H9 (cell line): ENCODE measurements around the gene RNF186. TPM values are rescaled to one million over a fixed set of nuclear protein-coding genes. Genes with fewer than 3 reads are reported as not detected.

Source experiments
- DNase-seq: peaks from one replicate; pipeline ENCODE4 v3.0.0-alpha.2; 2017
- H2AFZ ChIP-seq: one replicate; pipeline ENCODE4 v1.6.1; 2013; ENCODE audit warnings: mild to moderate bottlenecking, low read length, control low read depth, moderate library complexity
- H2AK5ac ChIP-seq: 2 replicates; pipeline ENCODE4 v1.6.1; 2013; ENCODE audit warnings: low read length, control low read depth, mixed read lengths; ENCODE audit not compliant: insufficient read length
- H2BK120ac ChIP-seq: one replicate; pipeline ENCODE4 v1.6.1; 2013; ENCODE audit warnings: low read depth, mild to moderate bottlenecking, low read length, control low read depth, inconsistent platforms; ENCODE audit not compliant: poor library complexity, severe bottlenecking
- H2BK12ac ChIP-seq: 2 replicates; pipeline ENCODE4 v1.6.1; 2013; ENCODE audit warnings: low read length, control low read depth, mixed read lengths, low read depth; ENCODE audit not compliant: insufficient read length
- H2BK15ac ChIP-seq: 2 replicates; pipeline ENCODE4 v1.6.1; 2013; ENCODE audit warnings: low read depth, low read length, control low read depth
- H2BK20ac ChIP-seq: one replicate; pipeline ENCODE4 v1.6.1; 2013; ENCODE audit warnings: low read depth, mild to moderate bottlenecking, low read length, control low read depth, inconsistent platforms; ENCODE audit not compliant: poor library complexity, severe bottlenecking
- H2BK5ac ChIP-seq: 2 replicates; pipeline ENCODE4 v1.6.1; 2013; ENCODE audit warnings: low read length, control low read depth, mixed read lengths; ENCODE audit not compliant: insufficient read length
- H3K14ac ChIP-seq: 2 replicates; pipeline ENCODE4 v1.6.1; 2013; ENCODE audit warnings: low read length, control low read depth; ENCODE audit not compliant: insufficient read depth
- H3K18ac ChIP-seq: 2 replicates; pipeline ENCODE4 v1.6.1; 2013; ENCODE audit warnings: low read depth, mild to moderate bottlenecking, mixed read lengths, low read length, control low read depth; ENCODE audit not compliant: insufficient read length
- H3K23ac ChIP-seq: 2 replicates; pipeline ENCODE4 v1.6.1; 2013; ENCODE audit warnings: low read length, control low read depth, mixed read lengths, low read depth; ENCODE audit not compliant: insufficient read length
- H3K23me2 ChIP-seq: 2 replicates; pipeline ENCODE4 v1.6.1; 2013; ENCODE audit warnings: low read depth, mild to moderate bottlenecking, mixed read lengths, low read length, control low read depth; ENCODE audit not compliant: insufficient read length, poor library complexity, severe bottlenecking
- H3K27ac ChIP-seq: 2 replicates; pipeline ENCODE4 v1.5.1; 2013; ENCODE audit warnings: low read length, control low read depth, mixed read lengths, low read depth; ENCODE audit not compliant: insufficient read length
- H3K27me3 ChIP-seq: 2 replicates; pipeline ENCODE4 v1.6.1; 2013; ENCODE audit warnings: low read length, control low read depth, inconsistent platforms; ENCODE audit not compliant: insufficient read depth
- H3K4ac ChIP-seq: 2 replicates; pipeline ENCODE4 v1.6.1; 2013; ENCODE audit warnings: low read depth, mild to moderate bottlenecking, control low read depth, inconsistent platforms, low read length, moderate library complexity
- H3K4me1 ChIP-seq: 2 replicates; pipeline ENCODE4 v1.6.1; 2013; ENCODE audit warnings: low read length, control low read depth, inconsistent platforms; ENCODE audit not compliant: insufficient read depth
- H3K4me2 ChIP-seq: 2 replicates; pipeline ENCODE4 v1.6.1; 2013; ENCODE audit warnings: low read length, control low read depth, mixed read lengths; ENCODE audit not compliant: insufficient read length, insufficient read depth
- H3K56ac ChIP-seq: 2 replicates; pipeline ENCODE4 v1.6.1; 2013; ENCODE audit warnings: low read depth, mild to moderate bottlenecking, mixed read lengths, low read length, control low read depth; ENCODE audit not compliant: insufficient read length
- H3K79me1 ChIP-seq: 2 replicates; pipeline ENCODE4 v1.6.1; 2013; ENCODE audit warnings: low read depth, mild to moderate bottlenecking, moderate library complexity, low read length, control low read depth, inconsistent platforms; ENCODE audit not compliant: insufficient read depth, poor library complexity, severe bottlenecking
- H3K79me2 ChIP-seq: 2 replicates; pipeline ENCODE4 v1.6.1; 2013; ENCODE audit warnings: low read length, control low read depth, inconsistent platforms; ENCODE audit not compliant: insufficient read depth
- H3K9ac ChIP-seq: 2 replicates; pipeline ENCODE4 v1.6.1; 2013; ENCODE audit warnings: low read length, control low read depth, mixed read lengths; ENCODE audit not compliant: insufficient read length; ENCODE audit errors: extremely low read depth
- H3K9me3 ChIP-seq: one replicate; pipeline ENCODE4 v1.6.1; 2013; ENCODE audit warnings: low read depth, low read length, inconsistent platforms; ENCODE audit not compliant: control insufficient read depth
- H3T11ph ChIP-seq: one replicate; pipeline ENCODE4 v1.6.1; 2013; ENCODE audit warnings: mild to moderate bottlenecking, low read length, control low read depth, inconsistent platforms
- H4K20me1 ChIP-seq: one replicate; pipeline ENCODE4 v1.6.1; 2013; ENCODE audit not compliant: control insufficient read depth, insufficient read length, insufficient read depth
- H4K5ac ChIP-seq: 2 replicates; pipeline ENCODE4 v1.6.1; 2013; ENCODE audit warnings: low read depth, mild to moderate bottlenecking, mixed read lengths, low read length, control low read depth; ENCODE audit not compliant: insufficient read length
- H4K8ac ChIP-seq: replicated peaks from 2 replicates; pipeline ENCODE4 v1.6.1; 2013; ENCODE audit warnings: low read length, control low read depth, mixed read lengths, low read depth; ENCODE audit not compliant: insufficient read length
- H4K91ac ChIP-seq: 2 replicates; pipeline ENCODE4 v1.6.1; 2013; ENCODE audit warnings: low read depth, mild to moderate bottlenecking, moderate library complexity, mixed read lengths, low read length, control low read depth; ENCODE audit not compliant: insufficient read length
- H3K27ac Mint-ChIP-seq, 3 experiments: 2 replicates in 2 of 3; 3 replicates in 1 of 3; pipeline ENCODE4 v1.8.0; 2020 to 2021; ENCODE audit warnings: mixed read lengths in 3 of 3, mild to moderate bottlenecking in 1 of 3, moderate library complexity in 1 of 3
- H3K27me3 Mint-ChIP-seq: 2 replicates; pipeline ENCODE4 v1.8.0; 2021; ENCODE audit warnings: low read depth, mild to moderate bottlenecking, moderate library complexity, mixed read lengths
- H3K36me3 Mint-ChIP-seq, 3 experiments: 2 replicates in 2 of 3; 3 replicates in 1 of 3; pipeline ENCODE4 v1.8.0; 2020 to 2021; ENCODE audit warnings: low read depth in 3 of 3, mixed read lengths in 3 of 3; ENCODE audit not compliant: insufficient read depth in 1 of 3
- H3K4me1 Mint-ChIP-seq, 2 experiments: 2 replicates each; pipeline ENCODE4 v1.8.0; 2020; ENCODE audit warnings: mixed read lengths in 2 of 2
- H3K4me3 Mint-ChIP-seq, 2 experiments: 2 replicates in 1 of 2; 3 replicates in 1 of 2; pipeline ENCODE4 v1.8.0; 2020 to 2021; ENCODE audit warnings: mild to moderate bottlenecking in 2 of 2, mixed read lengths in 2 of 2, moderate library complexity in 1 of 2
- H3K9me3 Mint-ChIP-seq, 2 experiments: 2 replicates in 1 of 2; 3 replicates in 1 of 2; pipeline ENCODE4 v1.8.0; 2020; ENCODE audit warnings: mild to moderate bottlenecking in 2 of 2, mixed read lengths in 2 of 2, moderate library complexity in 1 of 2
- CTCF ChIP-seq: fragments of 200-600 bp; sonication (generic); conservative IDR thresholded peaks from 3 replicates; pipeline ENCODE4 v1.8.0; 2021; ENCODE audit warnings: antibody characterized with exemption, mild to moderate bottlenecking
- WGBS: extraction: QIAGEN DNeasy Blood & Tissue Kit; methylation state at CpG from one replicate; pipeline ENCODE4 v1.1.7; 2013; ENCODE audit warnings: missing lambda C conversion rate, low lambda C conversion rate, mixed read lengths; ENCODE audit not compliant: insufficient read length; ENCODE audit errors: extremely low coverage; 5-methylcytosine and 5-hydroxymethylcytosine counted together
- total RNA-seq: library from RNA; stranded (reverse); gene quantifications from 2 replicates; pipeline ENCODE4 v1.2.1, GENCODE V29; 2021

The RNF186 gene
- total RNA-seq, 1 experiment from 2014 or later: not detected

GRCh38 chr1:19814244-19814661 is 830 bp downstream of the RNF186 start:
- H3K23ac ChIP-seq: no peak overlapping the region
- H2BK12ac ChIP-seq: no peak overlapping the region
- Mint-ChIP-seq H3K9me3 (peaks cover 6% of the 10 kb centered on the region in 2 experiments; a peak in 4 of 5 replicates), H3K4me1 (peaks cover 48 to 55% of the 10 kb centered on the region in 2 experiments), H3K36me3 (peaks cover 2 to 3% (median 3%) of the 10 kb centered on the region in 3 experiments; a peak in 4 of 7 replicates), H3K27me3 (peaks cover 10% of the 10 kb centered on the region), H3K27ac (peak overlapping the region in 2 of 3 experiments; percentile 67 to 90; a peak in 2 of 7 replicates), H3K4me3 (no peak overlapping the region)
- H3K4me1 ChIP-seq: peaks cover 12% of the 10 kb centered on the region; the same call in 1 of the 2 replicates
- no peak for DNase-seq
- no peaks in the 10 kb centered on the region for H3K79me1 ChIP-seq
- WGBS: no CpG with 5 or more reads among the region's 15 CpGs
- H3K56ac ChIP-seq: no peak overlapping the region
- H4K20me1 ChIP-seq: no peaks in the 10 kb centered on the region
- no peak overlapping the region for H4K8ac ChIP-seq
- no peak overlapping the region for H2AK5ac ChIP-seq
- H3K4me2 ChIP-seq: no peak overlapping the region
- no peak overlapping the region for H2BK15ac ChIP-seq
- H3K9me3 ChIP-seq: no peaks in the 10 kb centered on the region
- TF ChIP-seq CTCF: no peak
- no peak overlapping the region for H3T11ph ChIP-seq
- no peaks in the 10 kb centered on the region for H3K27me3 ChIP-seq
- no peak overlapping the region for H2AFZ ChIP-seq
- H2BK120ac ChIP-seq: no peak overlapping the region
- no peaks in the 10 kb centered on the region for H3K79me2 ChIP-seq
- H3K27ac ChIP-seq: no peak overlapping the region
- H3K14ac ChIP-seq: no peak overlapping the region
- H3K18ac ChIP-seq: no peak overlapping the region
- no peaks in the 10 kb centered on the region for H3K23me2 ChIP-seq
- H2BK20ac ChIP-seq: no peak overlapping the region
- no peak overlapping the region for H2BK5ac ChIP-seq
- H4K5ac ChIP-seq: no peak overlapping the region
- H4K91ac ChIP-seq: no peak overlapping the region
- no peak overlapping the region for H3K4ac ChIP-seq
- no peak overlapping the region for H3K9ac ChIP-seq
